Nephron (organoid): ENCODE measurements around the gene DPP9.
"Not testable (repeated sequence)": the region's sequence is repeated elsewhere in the genome, so short reads cannot be mapped to it uniquely, and the experiment has no call there.

Experiments used
- H3K27ac Mint-ChIP-seq, 3 experiments: 2 replicates each; pipeline ENCODE4 v1.8.0; 2020; ENCODE audit warnings: mixed read lengths in 3 of 3, mild to moderate bottlenecking in 2 of 3, moderate library complexity in 1 of 3
- H3K27me3 Mint-ChIP-seq: 2 replicates; pipeline ENCODE4 v1.8.0; 2021; ENCODE audit warnings: low read depth, mild to moderate bottlenecking, moderate library complexity, mixed read lengths
- H3K36me3 Mint-ChIP-seq: 2 replicates; pipeline ENCODE4 v1.8.0; 2020; ENCODE audit warnings: low read depth, mixed read lengths
- H3K4me1 Mint-ChIP-seq: 2 replicates; pipeline ENCODE4 v1.8.0; 2020; ENCODE audit warnings: mixed read lengths
- H3K4me3 Mint-ChIP-seq, 3 experiments: 2 replicates each; pipeline ENCODE4 v1.8.0; 2020; ENCODE audit warnings: mild to moderate bottlenecking in 3 of 3, mixed read lengths in 3 of 3, moderate library complexity in 2 of 3
- H3K9me3 Mint-ChIP-seq: 2 replicates; pipeline ENCODE4 v1.8.0; 2020; ENCODE audit warnings: mixed read lengths
- TF ChIP-seq, protein P1 (sequence below), 3 experiments: fragments of 200-600 bp; sonication (generic); IDR thresholded peaks; one replicate each; pipeline ENCODE4 v1.5.0; 2021; ENCODE audit warnings: antibody characterized with exemption in 3 of 3; ENCODE audit not compliant: unreplicated experiment in 3 of 3

Gene DPP9

DNA sequence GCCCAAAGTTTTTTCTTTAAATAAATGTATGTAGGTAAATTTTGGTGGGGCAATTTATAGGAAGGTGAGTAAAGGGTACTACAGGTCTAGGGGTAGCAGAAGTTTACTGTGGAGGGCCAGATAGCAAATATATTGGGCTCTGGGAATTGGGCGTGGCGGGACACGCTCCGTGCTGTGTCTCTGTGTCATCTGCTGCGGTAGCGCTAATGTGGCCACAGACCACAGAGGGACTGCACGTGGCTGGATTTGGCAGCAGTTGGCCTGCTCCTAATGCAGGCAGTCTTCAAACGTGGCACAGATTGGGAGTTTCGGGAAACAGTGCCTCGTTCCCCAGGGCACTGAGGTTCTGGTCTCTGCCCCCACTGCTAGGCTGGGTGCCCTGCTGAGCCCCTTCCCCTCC is 36.9 kb downstream of the DPP9 start:
- Mint-ChIP-seq H3K4me3 (no peak overlapping the region), H3K27ac (no peak overlapping the region), H3K9me3 (no peaks in the 10 kb centered on the region), H3K36me3 (peaks cover 19% of the 10 kb centered on the region), H3K4me1 (no peaks in the 10 kb centered on the region), H3K27me3 (no peaks in the 10 kb centered on the region)
- TF ChIP-seq, protein P1, sequence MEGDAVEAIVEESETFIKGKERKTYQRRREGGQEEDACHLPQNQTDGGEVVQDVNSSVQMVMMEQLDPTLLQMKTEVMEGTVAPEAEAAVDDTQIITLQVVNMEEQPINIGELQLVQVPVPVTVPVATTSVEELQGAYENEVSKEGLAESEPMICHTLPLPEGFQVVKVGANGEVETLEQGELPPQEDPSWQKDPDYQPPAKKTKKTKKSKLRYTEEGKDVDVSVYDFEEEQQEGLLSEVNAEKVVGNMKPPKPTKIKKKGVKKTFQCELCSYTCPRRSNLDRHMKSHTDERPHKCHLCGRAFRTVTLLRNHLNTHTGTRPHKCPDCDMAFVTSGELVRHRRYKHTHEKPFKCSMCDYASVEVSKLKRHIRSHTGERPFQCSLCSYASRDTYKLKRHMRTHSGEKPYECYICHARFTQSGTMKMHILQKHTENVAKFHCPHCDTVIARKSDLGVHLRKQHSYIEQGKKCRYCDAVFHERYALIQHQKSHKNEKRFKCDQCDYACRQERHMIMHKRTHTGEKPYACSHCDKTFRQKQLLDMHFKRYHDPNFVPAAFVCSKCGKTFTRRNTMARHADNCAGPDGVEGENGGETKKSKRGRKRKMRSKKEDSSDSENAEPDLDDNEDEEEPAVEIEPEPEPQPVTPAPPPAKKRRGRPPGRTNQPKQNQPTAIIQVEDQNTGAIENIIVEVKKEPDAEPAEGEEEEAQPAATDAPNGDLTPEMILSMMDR (IDR thresholded peaks at IDR 0.05; ENCODE audit: unreplicated experiment in 3 of 3) = no peak

- TF ChIP-seq, protein P1 (IDR thresholded peaks at IDR 0.05; ENCODE audit: unreplicated experiment in 3 of 3) = no peak
- H3K9me3 Mint-ChIP-seq = no peaks in the 10 kb centered on the region
- H3K4me1 Mint-ChIP-seq = no peaks in the 10 kb centered on the region
- H3K4me3 Mint-ChIP-seq = no peak overlapping the region
- no peak overlapping the region for H3K27ac Mint-ChIP-seq
- peaks cover 20% of the 10 kb centered on the region for H3K36me3 Mint-ChIP-seq
- no peaks in the 10 kb centered on the region for H3K27me3 Mint-ChIP-seq
These were observed 39.1 kb downstream of the DPP9 start for GRCh38 chr19:4684312-4685095.

GRCh38 chr19:4682417-4683200 is 41.0 kb downstream of the DPP9 start:
- Mint-ChIP-seq H3K4me1 (no peaks in the 10 kb centered on the region), H3K9me3 (no peaks in the 10 kb centered on the region), H3K4me3 (no peak overlapping the region), H3K27me3 (no peaks in the 10 kb centered on the region), H3K27ac (no peak overlapping the region), H3K36me3 (peaks cover 23% of the 10 kb centered on the region)
- TF ChIP-seq, protein P1 (IDR thresholded peaks at IDR 0.05; ENCODE audit: unreplicated experiment in 3 of 3) = no peak

GRCh38 chr19:4680021-4680420 is 43.6 kb downstream of the DPP9 start:
- not testable (repeated sequence) for H3K9me3 Mint-ChIP-seq, H3K4me3 Mint-ChIP-seq, H3K4me1 Mint-ChIP-seq, H3K27me3 Mint-ChIP-seq, H3K27ac Mint-ChIP-seq
- H3K36me3 Mint-ChIP-seq = peaks cover 24% of the 10 kb centered on the region

DNA sequence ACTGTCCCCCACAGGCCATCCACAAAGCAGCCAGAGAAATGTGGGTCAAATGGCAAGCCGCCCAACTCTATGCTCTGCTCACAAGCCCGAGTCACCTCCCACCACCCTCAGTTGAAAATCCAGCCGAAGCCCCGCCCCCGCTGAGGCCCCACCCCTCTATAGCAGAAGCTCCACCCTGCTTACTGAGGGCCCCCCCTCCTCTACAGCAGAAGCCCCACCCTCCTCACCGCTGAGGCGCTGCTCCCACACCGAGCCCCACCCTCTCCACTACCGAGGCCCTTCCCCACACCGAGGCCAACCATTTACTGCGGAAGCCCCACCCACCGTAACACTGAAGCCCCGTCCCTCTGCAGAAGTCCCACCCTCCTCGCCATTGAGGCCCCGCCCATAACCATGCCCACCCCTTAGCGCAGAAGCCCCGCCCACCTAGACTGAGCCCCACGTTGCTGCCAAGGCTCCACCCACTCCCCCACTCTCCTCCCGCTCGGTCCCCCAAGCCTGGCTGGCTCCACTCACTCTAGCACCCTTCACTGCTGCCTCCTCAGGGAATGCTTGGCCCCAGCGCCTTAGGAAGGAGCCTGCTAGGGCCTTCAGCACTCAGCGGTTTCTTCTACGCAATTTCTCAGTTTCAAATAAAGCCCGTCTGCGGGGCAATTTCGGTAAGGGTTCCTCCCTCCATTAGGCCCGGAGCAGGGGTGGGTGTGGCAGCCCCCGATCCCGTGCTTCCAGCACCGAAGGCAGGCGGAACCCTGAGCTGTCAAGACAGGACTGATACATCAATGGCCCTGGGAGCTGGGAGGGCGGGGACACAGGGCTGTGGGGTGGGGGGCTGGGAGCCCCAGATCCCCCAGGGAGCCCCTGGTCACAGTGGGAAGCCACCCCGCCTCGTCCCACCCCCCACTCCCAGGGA is 44.5 kb downstream of the DPP9 start:
- Mint-ChIP-seq H3K4me1 (no peaks in the 10 kb centered on the region), H3K4me3 (no peak overlapping the region), H3K27me3 (no peaks in the 10 kb centered on the region), H3K27ac (peak overlapping the region in 1 of 3 experiments; percentile 33), H3K9me3 (no peaks in the 10 kb centered on the region), H3K36me3 (peaks cover 23% of the 10 kb centered on the region)
- TF ChIP-seq, protein P1 (IDR thresholded peaks at IDR 0.05; ENCODE audit: unreplicated experiment in 3 of 3) = no peak
